Osteocyte (in vitro differentiated cells): Measurements from ENCODE around the gene MYO10. TPM values are rescaled to one million over a fixed set of nuclear protein-coding genes. Genes with fewer than 3 reads are reported as not detected.

ENCODE experiments used
- DNase-seq: peaks from one replicate; pipeline ENCODE4 v3.0.0; 2021; ENCODE audit warnings: mixed read lengths; ENCODE audit not compliant: unreplicated experiment; ENCODE audit errors: extremely low spot score
- H3K27ac Mint-ChIP-seq: one replicate; pipeline ENCODE4 v1.8.0; 2021; ENCODE audit warnings: mild to moderate bottlenecking, mixed read lengths; ENCODE audit not compliant: unreplicated experiment
- H3K27me3 Mint-ChIP-seq: one replicate; pipeline ENCODE4 v1.8.0; 2021; ENCODE audit warnings: mixed read lengths; ENCODE audit not compliant: unreplicated experiment
- H3K36me3 Mint-ChIP-seq: one replicate; pipeline ENCODE4 v1.8.0; 2021; ENCODE audit warnings: mixed read lengths; ENCODE audit not compliant: unreplicated experiment
- H3K4me1 Mint-ChIP-seq: one replicate; pipeline ENCODE4 v1.8.0; 2021; ENCODE audit warnings: mixed read lengths; ENCODE audit not compliant: unreplicated experiment
- H3K4me3 Mint-ChIP-seq: one replicate; pipeline ENCODE4 v1.8.0; 2021; ENCODE audit warnings: mild to moderate bottlenecking, moderate library complexity, mixed read lengths; ENCODE audit not compliant: unreplicated experiment
- H3K9me3 Mint-ChIP-seq: one replicate; pipeline ENCODE4 v1.8.0; 2021; ENCODE audit warnings: mixed read lengths; ENCODE audit not compliant: unreplicated experiment
- total RNA-seq: library from RNA; stranded (reverse); gene quantifications from 2 replicates; pipeline ENCODE4 v1.2.1, GENCODE V29; 2021
- TF ChIP-seq, protein P1 (sequence below): fragments of 200-600 bp; sonication (generic); IDR thresholded peaks from 2 replicates; pipeline ENCODE4 v1.5.0; 2021; ENCODE audit warnings: antibody characterized with exemption, mild to moderate bottlenecking, moderate library complexity

The MYO10 gene
- total RNA-seq, 1 donor from 2014 or later = 87.8 TPM

DNA sequence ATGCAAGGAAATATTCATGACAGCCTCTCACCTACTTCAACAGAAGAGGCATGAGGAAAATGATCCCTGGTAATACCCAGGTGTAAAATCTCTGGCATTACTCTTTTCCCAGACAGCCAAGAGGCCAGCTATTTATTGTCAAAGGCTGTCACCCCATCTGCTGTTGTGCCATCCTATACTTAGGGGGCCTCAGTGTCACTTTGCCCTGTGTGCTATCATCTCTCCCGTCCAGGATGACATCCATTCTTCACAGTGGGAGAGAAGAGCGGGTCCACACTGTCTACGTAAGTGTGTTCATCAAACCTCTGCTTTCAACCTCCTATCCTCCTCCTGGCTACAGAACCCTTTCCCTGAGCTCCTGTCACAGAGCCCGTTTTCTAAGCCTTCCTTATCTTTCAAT is 82.6 kb downstream of the MYO10 start:
- TF ChIP-seq, protein P1, sequence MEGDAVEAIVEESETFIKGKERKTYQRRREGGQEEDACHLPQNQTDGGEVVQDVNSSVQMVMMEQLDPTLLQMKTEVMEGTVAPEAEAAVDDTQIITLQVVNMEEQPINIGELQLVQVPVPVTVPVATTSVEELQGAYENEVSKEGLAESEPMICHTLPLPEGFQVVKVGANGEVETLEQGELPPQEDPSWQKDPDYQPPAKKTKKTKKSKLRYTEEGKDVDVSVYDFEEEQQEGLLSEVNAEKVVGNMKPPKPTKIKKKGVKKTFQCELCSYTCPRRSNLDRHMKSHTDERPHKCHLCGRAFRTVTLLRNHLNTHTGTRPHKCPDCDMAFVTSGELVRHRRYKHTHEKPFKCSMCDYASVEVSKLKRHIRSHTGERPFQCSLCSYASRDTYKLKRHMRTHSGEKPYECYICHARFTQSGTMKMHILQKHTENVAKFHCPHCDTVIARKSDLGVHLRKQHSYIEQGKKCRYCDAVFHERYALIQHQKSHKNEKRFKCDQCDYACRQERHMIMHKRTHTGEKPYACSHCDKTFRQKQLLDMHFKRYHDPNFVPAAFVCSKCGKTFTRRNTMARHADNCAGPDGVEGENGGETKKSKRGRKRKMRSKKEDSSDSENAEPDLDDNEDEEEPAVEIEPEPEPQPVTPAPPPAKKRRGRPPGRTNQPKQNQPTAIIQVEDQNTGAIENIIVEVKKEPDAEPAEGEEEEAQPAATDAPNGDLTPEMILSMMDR = no peak
- Mint-ChIP-seq H3K4me1 (peaks cover 43% of the 10 kb centered on the region), H3K27ac (no peak overlapping the region), H3K27me3 (no peaks in the 10 kb centered on the region), H3K9me3 (no peaks in the 10 kb centered on the region), H3K36me3 (peaks cover 5% of the 10 kb centered on the region), H3K4me3 (no peak overlapping the region)
- no peak for DNase-seq

DNA sequence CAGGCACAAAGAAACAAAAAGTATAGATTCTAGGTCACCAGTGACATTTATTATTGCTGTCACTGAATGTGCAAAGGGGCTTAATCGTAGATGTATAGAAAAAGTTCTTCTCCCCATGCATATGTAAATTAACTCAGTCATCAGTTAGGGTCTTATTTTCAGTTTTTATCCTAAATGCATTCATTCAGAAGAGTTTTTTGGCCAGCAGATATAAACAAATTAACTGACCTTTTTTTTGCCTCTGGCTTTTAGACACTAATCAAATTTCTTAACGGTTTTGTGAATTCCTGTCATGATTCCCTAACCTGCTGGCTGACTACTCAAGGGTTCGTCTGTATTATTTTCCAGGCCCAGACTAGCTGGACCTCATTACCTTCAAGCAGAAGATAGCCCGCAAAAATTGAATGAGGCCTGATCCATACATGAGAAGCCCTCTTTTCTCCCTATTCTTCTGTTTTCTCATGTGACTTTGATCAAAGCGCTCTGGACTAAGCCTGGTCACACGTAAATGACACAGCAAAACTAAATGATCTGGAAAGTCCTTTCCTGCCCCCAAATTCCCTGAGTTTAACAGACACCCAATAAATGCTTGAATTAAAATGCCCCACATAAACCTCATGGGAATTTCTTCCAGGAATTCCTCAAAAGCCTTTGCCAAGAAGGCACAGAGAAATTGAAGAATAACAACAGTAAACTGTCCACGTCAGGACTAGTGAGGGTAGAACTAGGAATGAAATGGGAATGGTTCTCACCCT is 83.7 kb downstream of the MYO10 start:
- no peak overlapping the region for H3K4me3 Mint-ChIP-seq

DNA sequence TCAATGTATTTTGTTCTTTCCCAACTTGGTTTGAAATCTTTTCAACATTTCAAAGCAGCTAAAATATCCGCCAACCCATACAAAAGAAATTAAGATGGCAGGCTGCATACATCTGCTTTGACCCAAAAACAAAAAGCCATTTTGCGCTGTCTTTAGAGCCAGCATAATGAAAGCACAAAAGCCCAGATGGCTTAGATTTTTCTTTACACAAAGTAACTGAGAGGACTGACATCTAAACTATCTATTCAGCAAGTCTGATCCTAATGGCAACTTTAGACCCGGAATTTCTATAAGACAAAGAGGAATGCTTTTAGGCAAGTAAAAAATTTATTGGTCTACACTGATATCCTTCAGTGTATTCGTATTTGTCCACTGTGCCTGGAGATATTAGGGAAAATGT is 86.3 kb downstream of the MYO10 start:
- Mint-ChIP-seq H3K36me3 (no peaks in the 10 kb centered on the region), H3K4me3 (no peak overlapping the region)
- no peak for DNase-seq

More for the DNA sequence above, 83.7 kb downstream of the MYO10 start:
- Mint-ChIP-seq H3K4me1 (peaks cover 43% of the 10 kb centered on the region), H3K9me3 (no peaks in the 10 kb centered on the region), H3K27me3 (no peaks in the 10 kb centered on the region), H3K27ac (peak overlapping the region; percentile 27), H3K36me3 (no peaks in the 10 kb centered on the region)
- DNase-seq = no peak
- TF ChIP-seq, protein P1 = no peak

DNA sequence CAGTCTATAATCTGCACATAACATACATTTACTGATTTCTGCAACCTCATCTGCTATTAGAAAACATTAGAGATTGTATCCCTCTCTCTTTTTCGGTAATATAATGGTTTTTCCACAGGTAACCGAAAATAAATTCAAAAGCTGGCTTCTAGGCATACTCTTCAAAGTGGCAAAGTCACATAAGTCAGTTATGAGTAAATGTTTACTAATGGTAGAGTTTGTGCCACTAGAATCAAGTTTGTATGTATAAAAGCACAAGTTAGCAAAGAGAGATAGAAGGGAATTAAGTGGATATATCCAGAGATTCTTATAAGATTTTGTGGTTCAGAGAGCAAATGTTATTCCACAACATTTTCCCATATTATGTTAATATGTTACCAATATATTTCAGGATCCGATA is 86.9 kb downstream of the MYO10 start:
- H3K27me3 Mint-ChIP-seq = no peaks in the 10 kb centered on the region

More for the DNA sequence above, 86.3 kb downstream of the MYO10 start:
- TF ChIP-seq, protein P1 = no peak
- Mint-ChIP-seq H3K27ac (no peak overlapping the region), H3K27me3 (no peaks in the 10 kb centered on the region), H3K4me1 (peaks cover 35% of the 10 kb centered on the region), H3K9me3 (no peaks in the 10 kb centered on the region)

DNA sequence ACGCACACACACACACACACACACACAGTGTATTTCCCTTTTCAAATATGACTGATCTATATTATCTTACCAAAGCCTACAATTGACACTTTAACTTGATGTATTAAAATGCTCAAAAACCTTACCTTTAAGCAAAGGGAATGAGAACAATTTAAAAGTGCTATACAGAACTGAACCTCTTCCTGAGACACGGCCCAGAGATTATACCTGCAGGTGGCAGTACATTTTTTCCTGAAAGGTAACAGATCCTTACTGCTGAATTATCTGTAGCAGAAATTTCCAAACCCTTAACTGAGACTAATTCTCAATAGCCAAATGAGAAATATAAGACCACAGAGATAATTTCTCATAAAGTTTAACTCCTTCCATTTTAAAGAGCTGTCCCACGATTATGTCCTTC is 91.1 kb downstream of the MYO10 start:
- Mint-ChIP-seq H3K27me3 (no peaks in the 10 kb centered on the region), H3K4me3 (no peak overlapping the region), H3K36me3 (peaks cover 6% of the 10 kb centered on the region), H3K9me3 (no peaks in the 10 kb centered on the region), H3K27ac (no peak overlapping the region), H3K4me1 (peaks cover 21% of the 10 kb centered on the region)
- no peak for DNase-seq
- TF ChIP-seq, protein P1 = no peak

More for the DNA sequence above, 86.9 kb downstream of the MYO10 start:
- Mint-ChIP-seq H3K4me1 (peaks cover 34% of the 10 kb centered on the region), H3K27ac (no peak overlapping the region), H3K4me3 (no peak overlapping the region), H3K36me3 (no peaks in the 10 kb centered on the region), H3K9me3 (no peaks in the 10 kb centered on the region)
- no peak for DNase-seq
- TF ChIP-seq, protein P1 = no peak
